Central memory CD8-positive, alpha-beta T cell (primary cell): ENCODE measurements around the gene TRERF1.

Experiments
- ATAC-seq: fragments of 150-1000 bp; cut with Tn5 transposase; replicated peaks from 2 replicates; pipeline ENCODE4 v1.10.0; 2022; ENCODE audit warnings: mild to moderate bottlenecking, moderate FRiP score, moderate number of reproducible peaks; ENCODE audit not compliant: poor library complexity, severe bottlenecking; ENCODE audit errors: extremely low read depth
- DNase-seq, 2 donors: peaks; one replicate each; pipeline ENCODE4 v3.0.0; 2021; ENCODE audit warnings: low spot score in 2 of 2
- H3K27ac Mint-ChIP-seq: one replicate; pipeline ENCODE4 v1.8.0; 2022; ENCODE audit warnings: low read depth, mild to moderate bottlenecking, moderate library complexity, mixed read lengths
- H3K27me3 Mint-ChIP-seq: one replicate; pipeline ENCODE4 v1.8.0; 2022; ENCODE audit warnings: mixed read lengths
- H3K36me3 Mint-ChIP-seq: one replicate; pipeline ENCODE4 v1.8.0; 2022; ENCODE audit warnings: mild to moderate bottlenecking, moderate library complexity, mixed read lengths; ENCODE audit not compliant: insufficient read depth
- H3K4me1 Mint-ChIP-seq: one replicate; pipeline ENCODE4 v1.8.0; 2022; ENCODE audit warnings: mixed read lengths
- H3K4me3 Mint-ChIP-seq: one replicate; pipeline ENCODE4 v1.8.0; 2022; ENCODE audit warnings: mild to moderate bottlenecking, moderate library complexity, mixed read lengths
- H3K9me3 Mint-ChIP-seq: one replicate; pipeline ENCODE4 v1.8.0; 2022; ENCODE audit warnings: mixed read lengths

TRERF1 gene

DNA sequence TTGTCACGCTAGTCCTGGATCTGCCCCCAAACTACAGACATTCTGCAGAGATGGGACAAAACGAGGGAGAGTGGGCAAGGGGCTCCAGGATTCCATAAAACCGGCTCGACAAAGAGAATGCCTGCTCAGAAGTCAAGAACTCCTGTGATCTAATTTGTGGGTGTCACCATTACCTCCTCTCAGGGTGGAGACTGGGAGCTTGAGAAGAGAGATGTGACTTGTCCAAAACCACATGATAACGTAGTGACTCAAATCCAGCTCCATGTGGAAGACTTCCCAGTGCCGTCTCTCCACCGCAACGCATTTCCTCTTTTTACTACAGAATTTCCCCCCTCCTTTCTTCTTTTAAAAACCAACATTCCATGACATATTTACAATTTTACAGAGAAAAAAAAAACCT, 44.3 kb downstream of the TRERF1 start:
- DNase-seq (no peak), ATAC-seq (no peak)
- Mint-ChIP-seq H3K4me1 (peaks cover 73% of the 10 kb centered on the region), H3K4me3 (peak overlapping the region; percentile 59), H3K27me3 (no peaks in the 10 kb centered on the region), H3K9me3 (no peaks in the 10 kb centered on the region), H3K36me3 (peaks cover 4% of the 10 kb centered on the region), H3K27ac (peak overlapping the region; percentile 86)

DNA sequence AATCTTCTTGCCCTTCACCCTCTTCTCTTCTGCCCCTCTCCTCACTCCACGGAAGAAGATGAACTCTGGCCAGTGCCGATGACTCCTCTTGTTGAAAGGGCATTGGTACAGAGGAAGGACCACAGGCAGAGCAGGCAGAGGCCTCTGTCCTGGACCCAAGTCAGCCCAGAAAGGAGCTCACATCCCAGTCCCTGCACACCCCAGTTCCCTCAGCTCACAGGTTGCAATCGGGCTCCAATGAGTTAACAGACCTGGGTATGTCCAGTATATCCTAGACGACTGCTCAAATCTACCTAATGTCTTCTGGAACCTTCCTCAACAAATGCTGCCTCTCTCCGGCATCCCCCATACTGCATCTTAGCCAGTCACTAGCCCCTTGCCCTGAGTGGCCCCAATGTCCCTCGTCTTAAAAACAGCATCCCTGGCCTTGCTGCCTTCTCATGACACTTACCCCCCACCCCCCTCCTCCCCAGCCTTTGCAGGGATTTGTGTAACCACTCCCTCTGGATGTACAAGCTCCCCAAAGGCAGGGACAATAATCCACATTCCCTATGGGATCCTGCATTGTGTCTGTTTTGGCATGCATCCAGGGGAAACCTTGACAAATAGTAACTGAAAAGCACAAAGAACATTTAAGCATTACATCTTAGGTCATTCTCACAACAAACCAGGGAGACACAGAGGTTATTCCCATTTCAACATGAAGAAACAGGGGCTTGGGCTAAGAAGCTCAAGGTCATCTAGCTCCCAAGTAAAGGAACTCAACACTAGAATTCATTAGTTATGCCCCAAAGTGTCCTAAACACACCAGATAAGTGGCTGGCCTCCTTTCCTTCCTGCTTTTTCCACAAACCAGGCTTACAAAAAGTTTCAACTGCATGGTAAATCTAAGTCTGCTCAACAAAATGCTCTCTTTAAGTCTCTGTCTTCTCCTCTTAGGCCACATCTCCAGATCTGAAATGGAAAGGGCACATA, 45.1 kb downstream of the TRERF1 start:
- Mint-ChIP-seq H3K4me1 (peaks cover 81% of the 10 kb centered on the region), H3K27ac (peak overlapping the region; percentile 86), H3K27me3 (no peaks in the 10 kb centered on the region), H3K9me3 (no peaks in the 10 kb centered on the region), H3K36me3 (peaks cover 4% of the 10 kb centered on the region), H3K4me3 (peak overlapping the region; percentile 59)
- DNase-seq = no peak
- no peak for ATAC-seq

DNA sequence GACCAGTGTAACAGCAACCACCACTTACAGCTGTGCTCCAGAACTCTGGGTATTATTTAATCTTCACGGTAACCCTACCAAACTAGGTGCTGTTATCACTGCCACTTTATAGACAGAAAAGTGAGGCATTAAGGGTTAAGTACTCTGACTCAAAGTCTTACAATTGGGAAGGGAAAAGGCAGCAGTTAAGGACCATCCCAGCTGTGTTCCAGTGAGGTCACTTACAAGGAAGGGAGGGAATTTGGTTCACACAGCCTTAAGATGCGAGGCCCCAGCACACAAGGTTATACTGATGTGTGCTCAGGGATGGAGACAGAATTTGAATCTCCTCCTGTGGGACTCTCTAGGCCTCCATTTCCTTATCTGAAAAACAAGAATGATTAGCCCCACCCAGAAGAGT, 46.7 kb downstream of the TRERF1 start:
- Mint-ChIP-seq H3K27me3 (no peaks in the 10 kb centered on the region), H3K36me3 (peaks cover 4% of the 10 kb centered on the region), H3K4me3 (peak overlapping the region; percentile 72), H3K27ac (peak overlapping the region; percentile 86), H3K9me3 (no peaks in the 10 kb centered on the region), H3K4me1 (peaks cover 80% of the 10 kb centered on the region)
- no peak for ATAC-seq
- no peak for DNase-seq

DNA sequence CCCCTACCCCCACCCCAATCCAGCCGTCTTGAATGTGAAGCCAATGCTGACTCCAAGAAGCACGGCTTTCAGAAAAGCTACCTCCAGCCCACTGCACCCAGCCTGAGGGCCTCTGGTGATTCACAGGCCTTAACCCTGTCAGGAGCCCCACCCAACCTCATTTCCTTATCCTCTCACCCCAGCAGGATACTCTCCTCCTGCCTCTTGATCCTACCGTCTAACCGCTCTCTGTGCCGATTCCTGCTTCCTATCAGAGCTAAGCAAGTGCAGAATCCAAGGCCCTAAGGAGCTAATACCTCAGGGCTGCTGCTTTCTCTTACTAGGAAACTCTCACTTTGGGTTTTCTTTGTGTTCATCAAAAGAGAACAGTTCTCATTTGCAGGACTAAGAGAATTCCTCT, 47.2 kb downstream of the TRERF1 start:
- DNase-seq = no peak
- Mint-ChIP-seq H3K4me3 (peak overlapping the region; percentile 72), H3K4me1 (peaks cover 75% of the 10 kb centered on the region), H3K36me3 (peaks cover 5% of the 10 kb centered on the region), H3K27ac (peak overlapping the region; percentile 86), H3K9me3 (no peaks in the 10 kb centered on the region), H3K27me3 (no peaks in the 10 kb centered on the region)
- peak; percentile 76 for ATAC-seq

DNA sequence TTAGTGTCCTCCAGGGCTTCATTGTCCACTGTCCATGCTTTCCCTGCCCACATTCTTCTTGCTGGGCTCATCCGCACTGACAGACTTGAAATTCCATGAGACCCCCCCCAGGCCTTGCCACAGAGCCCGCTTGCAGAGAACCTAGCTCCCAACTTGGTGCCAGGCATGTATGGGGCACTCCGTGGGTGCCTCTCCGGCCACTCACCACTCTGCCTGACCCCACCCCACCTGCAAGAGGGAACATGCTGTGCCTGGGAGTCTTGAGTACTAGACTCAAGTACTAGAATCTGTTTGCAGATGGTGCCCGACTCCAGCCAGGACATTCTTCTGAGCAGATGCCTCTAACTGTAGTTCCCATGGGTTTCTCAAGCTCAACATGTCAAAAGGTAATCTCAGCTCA, 47.9 kb downstream of the TRERF1 start:
- DNase-seq (no peak), ATAC-seq (no peak)
- H3K27me3 Mint-ChIP-seq = no peaks in the 10 kb centered on the region
- peak overlapping the region; percentile 86 for H3K27ac Mint-ChIP-seq
- peaks cover 5% of the 10 kb centered on the region for H3K36me3 Mint-ChIP-seq
- no peaks in the 10 kb centered on the region for H3K9me3 Mint-ChIP-seq
- peaks cover 74% of the 10 kb centered on the region for H3K4me1 Mint-ChIP-seq
- H3K4me3 Mint-ChIP-seq = peak overlapping the region; percentile 72

DNA sequence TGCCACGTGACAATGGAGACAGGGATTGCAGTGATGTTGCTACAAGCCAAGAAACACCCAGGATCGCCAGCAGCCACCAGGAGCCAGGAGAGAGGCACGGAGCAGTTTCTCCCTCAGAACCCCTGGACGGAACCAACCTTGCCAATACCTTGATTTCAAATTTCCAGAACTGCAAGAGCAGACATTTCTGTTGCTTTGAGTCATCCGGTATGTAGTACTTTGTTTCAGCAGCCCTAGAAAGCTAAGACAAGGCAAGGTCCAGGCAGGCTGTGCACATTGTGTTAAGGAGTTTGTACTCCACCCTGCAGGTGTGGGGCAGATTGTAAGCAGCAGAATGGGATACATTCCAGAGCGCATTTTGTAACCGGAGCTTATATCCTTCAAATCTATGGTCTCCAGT, 48.3 kb downstream of the TRERF1 start:
- Mint-ChIP-seq H3K27me3 (no peaks in the 10 kb centered on the region), H3K9me3 (no peaks in the 10 kb centered on the region), H3K27ac (peak overlapping the region; percentile 78), H3K4me1 (peaks cover 78% of the 10 kb centered on the region), H3K4me3 (peak overlapping the region; percentile 72), H3K36me3 (peaks cover 5% of the 10 kb centered on the region)
- DNase-seq (no peak), ATAC-seq (no peak)

DNA sequence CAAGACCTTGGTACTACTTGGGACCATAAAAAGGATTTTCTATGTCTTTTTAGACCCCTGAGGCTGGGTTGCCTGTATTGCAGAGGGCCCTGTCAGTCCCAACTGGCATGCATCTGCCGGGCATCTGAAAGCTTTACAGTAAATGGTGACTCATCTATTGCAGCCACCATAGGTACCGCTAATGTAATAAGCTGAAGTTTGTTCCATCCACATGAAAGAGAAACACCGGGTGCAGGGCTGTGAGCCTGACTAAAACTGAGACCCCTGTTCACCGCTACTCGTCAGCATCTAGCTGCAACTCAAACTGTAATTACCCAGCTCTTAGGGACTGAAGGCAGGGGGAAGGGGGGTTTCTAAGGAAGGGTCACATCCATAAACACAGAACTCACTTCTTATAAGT, 49.5 kb downstream of the TRERF1 start:
- peaks cover 5% of the 10 kb centered on the region for H3K36me3 Mint-ChIP-seq
- peaks cover 79% of the 10 kb centered on the region for H3K4me1 Mint-ChIP-seq
- H3K27ac Mint-ChIP-seq = peak overlapping the region; percentile 78
- DNase-seq (no peak), ATAC-seq (peak; percentile 52)
- H3K4me3 Mint-ChIP-seq = peak overlapping the region; percentile 72
- H3K27me3 Mint-ChIP-seq = no peaks in the 10 kb centered on the region
- no peaks in the 10 kb centered on the region for H3K9me3 Mint-ChIP-seq

DNA sequence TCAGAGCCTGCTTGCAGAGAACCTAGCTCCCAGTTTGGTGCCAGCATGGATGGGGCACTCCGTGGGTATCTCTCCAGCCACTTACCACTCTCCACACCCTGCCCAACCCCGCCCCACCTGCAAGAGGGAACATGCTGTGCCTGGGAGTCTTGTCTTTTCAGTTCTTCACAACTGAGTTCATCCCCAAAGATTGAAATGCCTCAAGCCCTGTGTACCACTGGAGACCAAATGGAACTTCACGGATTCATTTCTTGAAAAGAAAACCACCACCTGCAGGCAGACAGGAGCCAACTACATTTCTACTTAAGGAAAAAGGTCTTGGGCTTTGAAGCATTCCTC, 50.1 kb downstream of the TRERF1 start:
- no peak overlapping the region for H3K27ac Mint-ChIP-seq
- H3K9me3 Mint-ChIP-seq = no peaks in the 10 kb centered on the region
- no peak overlapping the region for H3K4me3 Mint-ChIP-seq
- DNase-seq (no peak), ATAC-seq (no peak)
- peaks cover 5% of the 10 kb centered on the region for H3K36me3 Mint-ChIP-seq
- H3K4me1 Mint-ChIP-seq = peaks cover 79% of the 10 kb centered on the region
- H3K27me3 Mint-ChIP-seq = no peaks in the 10 kb centered on the region

DNA sequence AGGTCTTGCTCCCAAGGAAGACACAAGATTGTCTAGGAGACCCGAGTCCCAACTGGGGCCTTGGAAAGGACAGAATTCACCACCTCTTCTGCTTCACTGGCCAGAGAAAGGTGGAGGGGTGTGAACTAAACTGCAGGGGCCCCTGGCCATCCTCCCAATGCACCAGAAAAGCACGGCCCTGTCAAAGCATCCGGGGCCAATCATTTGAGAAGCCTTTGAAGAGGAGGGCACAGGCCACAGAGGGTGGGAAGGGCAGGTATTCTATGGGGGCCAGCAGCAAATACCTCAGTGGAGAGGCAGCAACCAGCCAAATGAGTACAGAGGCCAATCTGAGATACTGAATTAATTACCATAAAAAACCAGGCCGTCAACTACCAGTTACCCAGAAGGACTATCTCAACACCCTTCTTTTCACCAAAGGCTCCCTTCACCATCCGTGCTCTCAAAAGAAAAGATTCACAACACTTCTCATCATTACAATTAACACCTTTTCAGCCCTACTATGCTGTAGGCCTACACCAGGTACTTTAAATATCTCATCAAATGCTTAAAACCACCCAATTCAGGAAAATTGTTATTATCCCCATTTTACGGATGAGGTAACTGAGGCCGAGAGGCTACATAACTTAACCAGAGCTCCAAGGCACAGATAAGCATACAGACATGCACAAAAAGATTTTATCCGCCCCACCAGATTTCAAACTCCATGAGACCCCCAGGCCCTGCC, 50.7 kb downstream of the TRERF1 start:
- Mint-ChIP-seq H3K4me3 (peak overlapping the region; percentile 31), H3K9me3 (no peaks in the 10 kb centered on the region), H3K4me1 (peaks cover 77% of the 10 kb centered on the region), H3K27ac (no peak overlapping the region), H3K36me3 (peaks cover 5% of the 10 kb centered on the region), H3K27me3 (no peaks in the 10 kb centered on the region)
- DNase-seq (no peak), ATAC-seq (no peak)

DNA sequence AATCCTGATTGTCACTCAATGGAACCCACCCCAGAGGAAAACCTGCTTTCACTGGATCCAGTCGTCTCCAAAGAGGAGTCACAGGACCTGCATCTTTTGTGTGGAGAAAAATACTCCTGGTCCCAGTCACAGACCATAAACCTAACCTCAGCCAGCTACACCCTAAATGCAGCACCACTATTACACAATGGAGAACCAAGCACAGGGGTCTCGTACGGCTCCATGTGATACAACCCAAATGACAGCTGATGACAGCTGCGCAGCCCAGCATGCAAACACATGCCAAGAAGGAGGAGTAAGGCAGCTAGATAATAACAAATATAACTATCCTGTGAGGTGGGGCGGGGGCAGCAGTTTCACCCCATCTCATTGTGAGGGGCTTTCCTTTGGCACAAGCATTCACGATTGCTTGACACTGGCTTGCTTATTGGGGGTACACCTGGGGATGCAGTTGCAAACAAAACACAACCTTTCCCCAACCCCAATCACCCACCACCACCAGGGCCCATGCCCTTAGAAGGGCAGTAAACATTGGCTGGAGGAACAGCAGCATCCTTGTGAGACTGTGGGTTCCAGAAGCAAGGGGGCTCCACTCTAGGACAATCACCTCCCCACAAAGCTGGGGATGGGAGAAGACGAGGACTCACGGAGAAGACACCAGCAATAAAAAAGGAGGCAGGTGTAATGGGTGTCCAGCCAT, 51.5 kb downstream of the TRERF1 start:
- no peaks in the 10 kb centered on the region for H3K9me3 Mint-ChIP-seq
- ATAC-seq (no peak), DNase-seq (no peak)
- H3K4me3 Mint-ChIP-seq = no peak overlapping the region
- no peak overlapping the region for H3K27ac Mint-ChIP-seq
- no peaks in the 10 kb centered on the region for H3K27me3 Mint-ChIP-seq
- H3K36me3 Mint-ChIP-seq = peaks cover 5% of the 10 kb centered on the region
- H3K4me1 Mint-ChIP-seq = peaks cover 81% of the 10 kb centered on the region

DNA sequence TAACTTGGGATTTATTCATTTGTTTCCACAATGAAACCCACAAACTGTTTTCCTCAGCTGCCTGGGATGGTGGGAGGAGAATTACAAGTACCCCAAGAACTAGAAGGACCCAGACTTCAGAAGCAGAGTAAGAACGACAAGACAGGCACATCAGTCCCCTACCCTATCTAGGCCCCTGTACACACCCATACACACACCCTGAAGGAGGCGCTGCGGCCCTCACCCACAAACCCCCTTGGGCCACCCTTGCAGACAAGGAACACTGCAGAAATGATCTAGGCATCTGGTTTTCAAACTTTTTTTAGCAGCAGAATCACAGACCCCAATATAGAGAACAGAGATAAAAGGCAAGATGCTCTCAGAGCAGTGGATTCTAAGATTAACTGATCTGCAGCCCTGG, 55.0 kb downstream of the TRERF1 start:
- Mint-ChIP-seq H3K4me3 (no peak overlapping the region), H3K27me3 (no peaks in the 10 kb centered on the region), H3K36me3 (peaks cover 5% of the 10 kb centered on the region), H3K9me3 (no peaks in the 10 kb centered on the region), H3K4me1 (peaks cover 78% of the 10 kb centered on the region), H3K27ac (peak overlapping the region; percentile 79)
- DNase-seq = no peak
- ATAC-seq = no peak

DNA sequence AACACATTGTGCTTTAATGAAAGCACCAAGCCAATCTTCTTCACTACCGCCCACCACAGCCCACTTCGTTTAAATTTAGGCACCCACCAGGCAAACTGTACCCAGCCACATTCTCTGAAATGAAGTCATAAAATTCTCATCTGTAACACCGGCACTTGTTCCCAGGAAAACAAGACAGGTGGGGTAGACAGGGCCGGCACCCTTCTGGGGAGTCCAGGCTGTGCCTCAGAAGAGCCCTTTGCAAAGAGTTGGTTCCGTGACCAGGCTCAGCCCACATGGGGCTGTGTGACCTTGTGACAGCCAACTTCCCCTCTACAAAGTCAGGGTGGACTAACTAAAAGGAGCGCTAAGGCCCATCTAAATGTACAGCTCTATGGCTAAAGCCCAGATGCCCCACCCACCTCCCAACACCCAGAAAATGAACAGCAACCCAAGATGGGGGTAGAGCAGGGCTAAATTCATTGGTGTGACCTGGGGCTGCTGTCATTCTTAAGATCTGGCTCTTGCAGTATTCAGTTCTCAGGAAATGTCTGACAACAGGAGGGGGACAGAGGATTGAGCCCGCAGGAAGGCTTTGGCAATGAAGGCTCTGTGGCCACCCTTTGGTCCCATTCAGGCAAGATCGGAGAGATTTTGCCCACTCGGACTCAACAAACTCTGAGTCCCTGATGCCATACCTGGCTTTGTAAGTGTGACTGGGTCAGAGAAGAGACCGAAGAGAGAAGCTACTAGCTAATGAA, 56.7 kb downstream of the TRERF1 start:
- Mint-ChIP-seq H3K4me3 (peak overlapping the region; percentile 71), H3K9me3 (no peaks in the 10 kb centered on the region), H3K36me3 (peaks cover 3% of the 10 kb centered on the region), H3K27me3 (no peaks in the 10 kb centered on the region), H3K4me1 (peaks cover 81% of the 10 kb centered on the region), H3K27ac (peak overlapping the region; percentile 39)
- ATAC-seq = no peak
- no peak for DNase-seq
